GM19372 (cell line): ENCODE data around the gene PPP2R3A.
"Not testable (repeated sequence)": the region's sequence is repeated elsewhere in the genome, so short reads cannot be mapped to it uniquely, and the experiment has no call there.

Source experiments
- ATAC-seq: cut with Tn5 transposase; IDR thresholded peaks from one replicate; pipeline ENCODE4 v1.9.1; 2021; ENCODE audit warnings: mild to moderate bottlenecking, low read depth, moderate library complexity; ENCODE audit not compliant: unreplicated experiment

Gene PPP2R3A

GRCh38 chr3:136083641-136084382, 118.3 kb downstream of the PPP2R3A start:
- not testable (repeated sequence) for ATAC-seq

GRCh38 chr3:136085067-136085466, 119.5 kb downstream of the PPP2R3A start:
- ATAC-seq = not testable (repeated sequence)

GRCh38 chr3:136093771-136094170, 128.2 kb downstream of the PPP2R3A start:
- ATAC-seq = no peak

- ATAC-seq = no peak
These were observed 139.5 kb downstream of the PPP2R3A start for GRCh38 chr3:136105044-136105443.

GRCh38 chr3:136106101-136106500, 140.6 kb downstream of the PPP2R3A start:
- ATAC-seq = no peak

GRCh38 chr3:136109499-136109898, 144.0 kb downstream of the PPP2R3A start:
- peak; percentile 98 for ATAC-seq

- ATAC-seq = no peak
These were observed 145.0 kb downstream of the PPP2R3A start for GRCh38 chr3:136110481-136110880.

- no peak for ATAC-seq
These were observed 148.9 kb downstream of the PPP2R3A start for GRCh38 chr3:136114421-136114820.

- ATAC-seq = not testable (repeated sequence)
These were observed 153.8 kb downstream of the PPP2R3A start for GRCh38 chr3:136119332-136119731.

- not testable (repeated sequence) for ATAC-seq
These were observed 154.3 kb downstream of the PPP2R3A start for GRCh38 chr3:136119783-136120182.

GRCh38 chr3:136120373-136121348, 155.1 kb downstream of the PPP2R3A start:
- no peak for ATAC-seq

- ATAC-seq = no peak
These were observed 156.5 kb downstream of the PPP2R3A start for GRCh38 chr3:136122006-136122405.

- ATAC-seq = not testable (repeated sequence)
These were observed 166.1 kb downstream of the PPP2R3A start for GRCh38 chr3:136131647-136132046.

- no peak for ATAC-seq
These were observed 168.6 kb downstream of the PPP2R3A start for GRCh38 chr3:136134091-136134490.

GRCh38 chr3:136135039-136135802, 169.7 kb downstream of the PPP2R3A start:
- ATAC-seq = no peak

- no peak for ATAC-seq
These were observed 170.9 kb downstream of the PPP2R3A start for GRCh38 chr3:136136454-136136853.

GRCh38 chr3:136141291-136141785, 175.8 kb downstream of the PPP2R3A start:
- ATAC-seq = no peak

- ATAC-seq = no peak
These were observed 176.4 kb downstream of the PPP2R3A start for GRCh38 chr3:136141891-136142290.

GRCh38 chr3:136142592-136142991, 177.1 kb downstream of the PPP2R3A start:
- ATAC-seq = no peak

GRCh38 chr3:136144397-136144796, 178.9 kb downstream of the PPP2R3A start:
- not testable (repeated sequence) for ATAC-seq
